ENCODE measurements around the gene CDC26. TPM values are rescaled to one million over a fixed set of nuclear protein-coding genes. Genes with fewer than 3 reads are reported as not detected.
A peak's percentile ranks its signal among the peaks of the same experiment; 100 is the strongest.

Gene CDC26
- total RNA-seq, 4 donors from 2014 or later = 41.5 to 77.2 (median 48.5) TPM

GRCh38 chr9:113289091-113289490 lies 13.7 kb upstream of the CDC26 start:
- no peaks in the 10 kb centered on the region for H3K4me1 ChIP-seq
- intact Hi-C loops (cut with DNase I) = no loop called here
- no peak overlapping the region for H3K4me3 ChIP-seq
- H3K9me3 ChIP-seq = no peaks in the 10 kb centered on the region
- WGBS = 84% methylated on average over 2 of the region's 2 CpGs
- no peak overlapping the region for H3K27ac ChIP-seq (replicated peaks in 1 of 4)
- H3K36me3 ChIP-seq = peaks cover 80 to 99% (median 92%) of the 10 kb centered on the region in 4 donors
- TF ChIP-seq POLR2A (IDR thresholded peaks at IDR 0.05; ENCODE audit: low read depth) = no peak
- TF ChIP-seq CTCF (IDR thresholded peaks at IDR 0.05) = no peak
- no peak for TF ChIP-seq POLR2AphosphoS5 (IDR thresholded peaks at IDR 0.05)
- TF ChIP-seq EP300 (IDR thresholded peaks at IDR 0.05) = no peak
- no peaks in the 10 kb centered on the region for H3K27me3 ChIP-seq
- no peak for DNase-seq (ENCODE audit: extremely low spot score)

GRCh38 chr9:113281356-113281755 lies 6.0 kb upstream of the CDC26 start:
- intact Hi-C loops (cut with DNase I) = no loop called here
- Histone ChIP-seq H3K27me3 (no peaks in the 10 kb centered on the region), H3K4me1 (peaks cover 10 to 21% (median 19%) of the 10 kb centered on the region in 4 donors), H3K27ac (replicated peaks in 1 of 4) (no peak overlapping the region), H3K36me3 (peaks cover 65 to 98% (median 85%) of the 10 kb centered on the region in 4 donors), H3K4me3 (no peak overlapping the region), H3K9me3 (no peaks in the 10 kb centered on the region)
- WGBS = over 99% methylated on average over 4 of the region's 4 CpGs
- TF ChIP-seq EP300 (IDR thresholded peaks at IDR 0.05) (no peak), CTCF (IDR thresholded peaks at IDR 0.05) (no peak), POLR2AphosphoS5 (IDR thresholded peaks at IDR 0.05) (no peak), POLR2A (IDR thresholded peaks at IDR 0.05; ENCODE audit: low read depth) (no peak)
- DNase-seq (ENCODE audit: extremely low spot score) = no peak

GRCh38 chr9:113278840-113279239 lies 3.5 kb upstream of the CDC26 start:
- H3K27ac ChIP-seq (replicated peaks in 1 of 4) = no peak overlapping the region
- H3K27me3 ChIP-seq = no peaks in the 10 kb centered on the region
- 92% methylated on average over 4 of the region's 4 CpGs for WGBS
- TF ChIP-seq POLR2A (IDR thresholded peaks at IDR 0.05; ENCODE audit: low read depth) (no peak), EP300 (IDR thresholded peaks at IDR 0.05) (no peak), POLR2AphosphoS5 (IDR thresholded peaks at IDR 0.05) (no peak), CTCF (IDR thresholded peaks at IDR 0.05) (no peak)
- no peaks in the 10 kb centered on the region for H3K9me3 ChIP-seq
- no peak overlapping the region for H3K4me3 ChIP-seq
- intact Hi-C loops (cut with DNase I) = no loop called here
- peaks cover 24 to 37% (median 32%) of the 10 kb centered on the region in 4 donors for H3K4me1 ChIP-seq
- peaks cover 41 to 73% (median 62%) of the 10 kb centered on the region in 4 donors for H3K36me3 ChIP-seq
- DNase-seq (ENCODE audit: extremely low spot score) = no peak

- intact Hi-C loops (cut with DNase I) = loop anchor here (2.0 to 5.0 kb wide), 4 partner anchors 52 to 383 kb away; partner anchors contain the start of genes FKBP15, SLC31A1 and WDR31
- Histone ChIP-seq H3K4me1 (peaks cover 30 to 43% (median 33%) of the 10 kb centered on the region in 4 donors), H3K27ac (replicated peaks in 1 of 4) (peak overlapping the region; percentile 93 to 98 (median 94)), H3K9me3 (no peaks in the 10 kb centered on the region), H3K4me3 (peak overlapping the region; percentile 68 to 90 (median 82)), H3K27me3 (no peaks in the 10 kb centered on the region), H3K36me3 (peaks cover 44 to 67% (median 57%) of the 10 kb centered on the region in 4 donors)
- TF ChIP-seq EP300 (IDR thresholded peaks at IDR 0.05) = no peak
- TF ChIP-seq CTCF (IDR thresholded peaks at IDR 0.05) = peak; percentile 66 to 71 (median 70)
- WGBS = 0% methylated on average over 15 of the region's 15 CpGs
- no peak for DNase-seq (ENCODE audit: extremely low spot score)
These were observed 757 bp downstream of the CDC26 start for GRCh38 chr9:113274474-113275156.
